ENCODE results near the gene UTP25.

- TF ChIP-seq CTCF (IDR thresholded peaks at IDR 0.05): no peak
- no peak for TF ChIP-seq POLR2A (IDR thresholded peaks at IDR 0.05)
These were observed 47.5 kb upstream of the UTP25 start for GRCh38 chr1:209780268-209780667.

Data from testis (tissue), 2 donors.